ENCODE data around the gene PTPRT.

PTPRT gene

DNA sequence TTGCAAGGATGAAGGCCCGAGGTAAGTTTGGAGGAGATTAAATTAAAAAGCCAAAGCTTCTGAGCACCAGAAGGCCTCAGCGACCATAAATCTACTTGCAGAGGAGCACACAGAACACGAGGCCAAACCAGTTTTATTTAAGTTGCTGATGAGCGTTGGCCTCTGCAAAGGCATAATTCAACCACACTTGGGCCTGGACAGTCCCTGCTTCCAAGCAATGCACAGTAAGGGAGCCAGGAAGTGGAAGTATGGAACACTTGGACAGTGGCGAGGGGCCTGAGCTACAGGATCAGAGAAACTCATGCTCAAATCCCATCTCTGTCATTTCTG is 92.8 kb downstream of the PTPRT start:
- DNase-seq = no peak

DNA sequence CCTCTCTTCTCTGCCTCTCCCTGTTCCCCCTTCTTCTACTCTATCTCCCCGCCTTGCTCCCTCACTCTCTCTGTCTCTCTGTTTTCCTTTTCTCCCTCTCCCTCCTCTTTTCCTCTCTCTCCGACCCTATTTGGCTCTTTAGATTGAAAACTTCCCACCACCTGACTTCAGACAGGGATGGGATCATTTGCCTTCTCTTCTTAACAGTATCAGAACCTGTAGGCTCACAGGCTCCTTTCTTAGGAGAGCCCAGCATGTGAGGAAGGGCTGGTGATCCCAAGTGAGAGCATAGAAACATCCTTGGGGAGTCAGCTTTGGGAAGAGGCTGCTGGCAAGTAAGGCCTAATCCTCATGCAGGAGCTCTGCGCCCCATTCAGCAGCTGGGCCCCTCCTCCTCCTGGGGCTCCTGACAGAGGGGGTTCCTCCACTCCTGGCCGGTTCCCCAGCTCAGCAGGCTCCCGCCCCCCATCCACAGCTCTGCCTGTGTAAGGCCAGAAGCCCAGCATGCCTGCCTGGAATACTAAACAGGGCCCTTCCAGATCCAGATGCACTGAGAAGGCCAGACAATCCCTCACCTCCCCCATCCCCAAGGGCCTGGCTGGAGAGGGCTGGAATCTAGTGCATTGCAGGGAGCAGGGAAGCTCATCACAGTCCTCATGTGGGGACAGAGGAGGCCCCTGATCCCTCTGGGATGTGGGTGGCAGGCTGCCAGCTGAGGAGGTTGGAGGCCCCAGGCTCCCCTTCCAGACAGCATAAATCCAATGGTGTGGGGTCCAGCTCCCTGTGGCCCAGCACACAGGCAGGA is 93.4 kb downstream of the PTPRT start:
- DNase-seq = no peak

DNA sequence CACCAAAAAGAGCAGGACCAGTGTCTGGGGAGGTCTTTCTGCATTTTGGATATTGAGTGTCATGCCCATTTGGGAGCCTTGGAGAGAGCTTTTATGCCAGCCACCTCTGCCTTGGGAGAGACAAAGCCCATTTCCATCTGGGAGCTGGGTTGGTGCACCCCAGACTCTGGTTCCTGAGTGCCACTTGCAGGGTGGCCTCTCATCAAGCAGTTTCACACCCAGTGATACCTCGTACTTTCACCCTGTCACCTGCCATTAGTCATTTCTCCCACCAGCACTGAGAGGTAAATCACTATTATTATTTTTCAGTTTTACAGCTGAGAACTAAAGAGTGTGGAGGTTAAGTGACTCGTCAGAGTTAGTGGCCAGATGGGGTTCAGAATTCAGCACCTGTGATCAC is 94.7 kb downstream of the PTPRT start:
- no peak for DNase-seq

DNA sequence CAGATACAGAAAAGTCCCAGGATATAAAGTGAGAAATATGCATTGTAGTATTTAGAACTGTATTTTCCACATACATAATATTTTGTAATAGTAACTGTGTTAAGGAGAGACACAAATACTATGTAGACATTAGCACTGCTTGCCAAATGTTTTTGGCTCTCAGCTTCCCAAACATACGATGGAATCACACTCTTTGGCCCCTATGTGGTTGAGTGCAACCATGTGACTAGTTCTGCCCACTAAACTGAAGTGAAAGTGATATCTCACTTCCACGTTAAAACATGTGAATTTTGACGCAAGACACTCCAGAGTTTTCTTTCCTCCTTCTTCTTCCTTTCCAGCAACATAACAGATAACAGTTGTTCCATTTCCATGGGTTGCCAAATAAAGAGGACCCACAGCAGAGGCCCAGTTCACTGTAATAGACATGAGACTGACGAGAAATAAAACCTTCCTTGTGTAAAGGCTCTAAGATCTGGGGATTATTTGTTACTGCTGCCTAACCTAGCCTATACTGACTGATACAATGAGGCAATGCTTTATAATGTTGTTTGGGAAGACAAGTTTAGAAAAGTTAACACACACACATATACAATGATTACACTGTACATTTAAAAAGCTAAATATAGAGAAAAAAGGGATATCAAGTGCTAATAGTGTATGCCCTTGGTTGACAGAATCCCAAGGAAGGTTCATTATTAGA is 97.2 kb downstream of the PTPRT start:
- no peak for DNase-seq

DNA sequence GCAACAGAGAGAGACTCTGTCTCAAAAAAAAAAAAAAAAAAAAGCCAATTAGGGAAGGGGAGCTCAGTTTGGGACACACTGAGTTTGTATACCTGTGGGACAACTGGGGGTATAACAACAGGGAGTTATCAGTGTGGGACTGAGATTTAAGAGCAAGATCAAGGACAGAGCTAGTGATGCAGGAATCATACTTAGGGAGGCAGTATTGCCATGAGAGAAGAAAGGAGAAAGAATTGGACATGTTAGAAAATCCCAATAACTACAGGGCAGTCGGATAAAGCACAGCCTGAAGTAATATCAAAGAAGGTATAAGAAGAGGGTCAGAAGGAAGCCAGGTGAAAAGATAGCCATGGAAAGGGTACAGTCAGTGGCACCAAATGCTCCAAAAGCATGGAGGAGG is 121.2 kb downstream of the PTPRT start:
- no peak for DNase-seq

DNA sequence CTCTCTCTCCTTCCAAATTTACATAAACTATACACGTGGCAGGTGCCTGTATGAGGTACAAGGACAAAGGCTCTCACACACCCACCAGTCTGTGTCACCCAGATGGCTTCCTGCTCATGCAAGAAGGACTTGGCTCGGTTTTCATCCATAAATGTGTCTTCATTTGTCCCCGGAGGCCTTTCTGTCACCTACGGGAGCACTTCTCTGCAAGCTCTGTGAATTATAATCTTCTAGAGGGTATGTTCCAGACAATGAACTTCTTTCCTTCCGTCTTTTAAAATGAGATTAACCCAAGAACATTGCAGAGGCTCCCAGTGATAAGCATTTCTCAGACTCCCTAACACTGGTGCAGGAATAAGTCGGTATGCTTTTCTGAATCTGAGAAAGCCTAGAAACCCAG is 123.6 kb downstream of the PTPRT start:
- DNase-seq = no peak

DNA sequence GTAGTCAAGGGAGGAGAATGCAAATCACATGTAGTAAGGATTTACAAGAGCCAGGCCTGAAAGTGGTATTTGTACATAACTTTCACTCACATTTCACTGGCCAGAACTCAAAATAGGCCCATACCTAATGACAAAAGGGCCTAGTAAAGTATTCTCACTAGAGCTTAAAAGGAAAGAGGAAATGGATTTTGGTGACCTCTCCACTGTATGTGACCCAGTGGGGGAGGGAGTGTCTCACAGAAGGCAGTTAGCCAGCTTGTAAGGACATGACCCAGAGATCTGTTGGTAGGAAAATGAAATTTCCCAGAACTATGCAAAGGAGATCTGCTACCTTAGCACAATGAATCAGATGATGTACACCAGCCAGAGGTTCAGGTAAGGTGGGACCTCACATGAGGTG is 124.4 kb downstream of the PTPRT start:
- DNase-seq = no peak

DNA sequence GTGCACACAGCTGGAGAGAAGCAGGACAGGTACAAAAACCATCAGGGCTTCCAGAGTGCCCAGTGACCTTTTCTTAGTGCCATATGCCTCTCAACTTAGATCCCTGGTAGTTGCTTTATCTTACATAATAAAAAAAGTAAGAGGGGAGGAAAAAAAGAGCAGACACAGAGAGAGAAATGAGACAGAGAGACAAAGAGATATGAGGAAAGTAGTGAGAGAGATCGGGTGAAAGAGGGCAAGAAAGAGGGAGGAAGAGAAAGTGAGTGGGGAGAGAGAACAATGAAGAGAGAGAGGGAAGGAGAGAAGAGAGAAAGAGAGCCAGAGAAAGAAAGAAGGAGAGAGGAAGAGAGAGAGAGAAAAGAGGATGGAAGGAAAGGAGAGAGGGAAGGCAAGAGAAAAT is 131.6 kb downstream of the PTPRT start:
- DNase-seq = no peak

DNA sequence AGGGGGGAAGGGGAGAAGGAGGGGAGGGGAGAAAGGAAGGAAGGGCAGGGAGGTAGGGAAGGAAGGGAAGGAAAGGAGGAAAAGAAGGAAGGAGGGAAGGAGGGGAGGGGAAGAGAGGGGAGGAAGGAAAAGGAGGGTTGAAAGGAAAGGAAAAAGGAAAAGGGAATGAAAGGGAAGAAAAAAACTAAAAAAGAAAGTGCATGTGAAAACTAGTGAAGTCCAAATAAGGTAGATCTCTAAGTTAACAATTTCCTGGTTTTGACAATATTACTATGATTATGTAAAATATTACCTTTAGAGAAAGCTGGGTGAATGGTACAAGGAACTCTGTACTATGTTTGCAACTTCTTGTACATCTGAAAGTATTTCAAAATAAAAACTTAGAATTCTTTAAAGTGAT is 132.4 kb downstream of the PTPRT start:
- DNase-seq = no peak

DNA sequence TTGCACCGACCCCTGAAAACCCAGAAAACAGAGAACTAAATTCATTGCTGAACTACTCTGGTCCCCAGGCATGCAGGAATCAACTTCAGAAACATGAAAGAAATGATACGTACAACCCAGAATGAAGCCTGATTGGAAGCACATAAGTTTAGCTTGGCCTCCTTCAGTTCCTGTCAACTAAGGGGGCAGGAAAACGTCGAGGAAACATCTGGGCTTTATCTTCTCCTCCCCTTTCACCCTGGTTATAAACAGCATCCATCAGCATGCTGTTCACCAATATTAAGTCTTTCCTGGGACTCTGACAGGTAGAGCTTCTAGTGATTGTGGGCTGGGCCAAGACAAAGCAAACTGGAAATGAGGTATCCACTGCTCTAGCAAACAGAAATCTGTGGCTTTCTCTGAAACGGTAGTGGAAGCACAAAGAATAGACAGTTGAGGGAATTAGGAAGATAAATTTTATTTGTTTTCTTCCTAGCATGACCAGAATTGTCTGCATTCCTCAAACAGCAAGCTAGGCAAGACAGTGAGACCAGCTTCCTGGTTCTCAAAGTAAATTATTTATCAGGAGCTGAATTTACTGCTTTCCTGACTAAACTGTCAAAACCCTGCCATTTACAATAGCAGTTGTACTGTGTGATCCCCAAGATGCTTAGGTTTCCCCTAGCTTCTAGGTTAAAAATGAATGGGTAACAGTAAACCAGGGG is 134.4 kb downstream of the PTPRT start:
- DNase-seq = no peak

DNA sequence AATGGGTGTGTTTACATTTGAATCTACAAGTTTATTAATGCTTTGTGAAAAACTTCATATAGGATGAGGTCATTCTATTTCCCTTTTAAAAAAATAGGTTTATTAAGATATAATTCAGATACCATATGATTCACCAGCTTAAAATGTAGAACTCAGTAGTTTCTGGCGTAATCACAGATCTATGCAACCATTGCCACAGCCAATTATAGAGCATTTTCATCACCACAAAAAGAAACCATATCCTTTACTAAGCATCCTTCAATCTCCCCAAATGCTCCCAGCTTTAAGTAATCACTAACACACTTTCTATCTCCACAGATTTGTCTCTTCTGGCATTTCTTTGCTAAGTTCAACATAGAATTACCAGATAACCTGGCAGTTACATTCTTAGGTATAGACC is 137.2 kb downstream of the PTPRT start:
- DNase-seq = no peak

DNA sequence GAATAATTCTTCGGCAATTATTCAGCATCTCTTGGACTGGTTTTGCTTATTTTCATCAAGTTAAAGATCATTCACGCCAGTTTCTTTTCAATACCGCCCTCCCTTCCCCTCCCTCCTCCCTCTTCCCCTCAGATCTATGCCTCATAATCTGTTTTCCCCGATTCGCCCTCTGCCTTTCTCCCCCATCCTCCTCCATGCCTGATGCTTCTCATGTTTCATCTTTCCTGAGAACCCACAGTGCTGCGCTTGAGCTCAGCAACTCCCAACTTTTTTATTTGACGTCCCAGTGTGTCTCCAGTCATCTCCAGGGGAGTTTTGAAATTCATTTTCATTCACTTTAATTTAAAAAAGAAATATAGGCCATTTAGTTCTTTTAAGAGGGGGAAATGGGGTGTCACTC is 142.7 kb downstream of the PTPRT start:
- DNase-seq = no peak

DNA sequence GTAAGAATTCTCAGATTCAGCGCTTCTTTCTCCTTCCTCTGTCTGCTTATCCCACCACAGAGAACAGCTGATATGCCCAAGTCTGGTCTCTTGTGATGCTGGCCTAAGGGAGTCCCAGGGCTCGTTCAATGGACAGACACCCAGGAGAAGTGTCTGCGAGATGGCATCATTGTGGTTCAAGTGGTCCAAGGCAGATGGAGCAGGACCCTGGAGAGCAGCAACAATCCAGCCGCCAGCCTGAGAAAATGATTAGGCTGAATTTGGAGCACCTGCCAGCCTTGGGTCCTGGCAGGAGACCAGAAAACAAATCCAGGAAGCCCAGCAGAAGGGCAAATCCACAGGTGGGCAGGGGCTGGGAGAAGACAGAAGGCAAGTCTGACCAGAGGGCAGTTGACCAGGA is 145.8 kb downstream of the PTPRT start:
- no peak for DNase-seq

DNA sequence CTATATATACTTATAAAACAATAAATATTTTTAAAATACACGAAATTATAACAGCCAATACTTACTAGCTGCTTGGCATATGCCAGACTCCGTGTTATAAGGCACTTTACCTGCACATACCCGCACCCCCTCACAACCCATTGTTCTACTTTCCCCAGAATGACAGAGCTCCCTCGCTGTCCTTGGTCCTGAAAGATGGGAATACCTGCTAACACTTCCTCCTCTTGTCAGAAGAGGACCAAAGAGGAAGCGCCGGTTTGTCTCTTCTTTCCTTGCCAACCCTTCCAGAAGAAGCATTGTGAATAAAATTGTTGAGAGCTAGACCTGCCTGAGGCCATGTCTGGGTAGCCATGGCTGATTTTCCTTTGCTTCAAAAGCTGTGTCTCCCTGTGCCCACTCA is 149.3 kb downstream of the PTPRT start:
- peak; percentile 56 for DNase-seq

DNA sequence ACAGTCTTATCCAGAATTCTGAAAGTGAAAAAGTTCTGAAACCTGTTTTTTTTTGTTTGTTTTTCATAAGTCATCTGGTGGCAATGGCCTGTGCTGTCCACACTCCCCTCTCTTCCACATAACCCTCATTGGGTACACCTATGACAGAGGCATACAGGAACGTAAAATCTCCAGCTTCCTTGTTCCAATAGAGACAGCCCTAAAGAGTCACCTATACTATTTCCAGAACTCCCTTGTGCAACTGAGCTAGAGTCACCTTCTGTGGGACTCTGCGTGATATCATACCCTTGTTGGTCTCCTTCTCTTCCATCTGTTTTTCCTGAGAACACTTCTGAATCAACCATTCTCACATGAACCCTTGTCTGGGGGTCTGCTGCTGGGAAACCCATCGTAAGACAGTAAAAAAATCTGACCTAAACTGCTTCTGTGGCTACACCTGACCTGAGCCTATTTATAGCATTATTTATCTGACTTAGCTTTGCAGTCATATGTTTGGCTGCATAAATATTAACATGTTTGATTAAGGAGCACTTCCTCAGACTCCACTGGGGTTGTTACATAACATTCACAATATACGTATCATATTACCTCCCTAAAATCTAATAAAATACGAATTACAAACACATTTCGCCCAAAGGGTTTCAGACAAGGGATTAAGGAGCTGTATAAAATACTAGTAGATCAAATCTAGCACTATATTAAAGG is 151.9 kb downstream of the PTPRT start:
- DNase-seq = no peak

DNA sequence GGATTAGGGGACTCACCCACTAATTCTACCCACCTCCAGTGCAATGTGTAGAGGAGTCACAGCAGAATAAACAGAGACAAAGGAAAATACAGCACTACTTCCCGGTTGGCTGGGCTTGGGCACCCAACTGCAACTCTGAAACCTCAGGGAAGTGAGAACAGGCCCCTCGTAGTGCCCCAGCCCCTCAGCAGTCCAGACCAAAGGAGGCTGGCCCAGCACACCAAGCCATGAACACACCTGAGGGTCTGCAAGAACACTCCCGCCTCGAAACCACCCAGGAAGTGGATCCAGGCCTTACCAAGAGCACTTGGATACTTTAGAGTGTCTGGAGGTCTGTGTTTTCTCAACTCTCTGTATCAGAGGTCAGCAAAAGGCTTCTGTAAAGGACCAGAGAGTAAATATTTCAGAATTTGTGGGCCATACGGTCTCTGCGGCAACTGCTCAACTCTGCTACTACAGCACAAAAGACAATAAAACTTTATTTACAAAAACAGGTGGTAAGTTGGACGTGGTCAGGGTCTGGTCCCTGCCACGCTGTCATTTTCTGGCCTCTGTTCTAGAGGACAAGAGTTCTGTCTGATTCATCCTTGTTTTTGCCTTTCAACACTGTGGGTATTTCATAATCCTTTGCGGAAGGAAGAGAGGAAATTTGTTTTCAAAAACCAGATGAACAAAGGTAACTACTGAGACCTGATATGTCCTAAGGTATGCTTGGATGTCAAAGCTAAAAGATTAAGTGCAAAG is 154.6 kb downstream of the PTPRT start:
- DNase-seq = no peak

DNA sequence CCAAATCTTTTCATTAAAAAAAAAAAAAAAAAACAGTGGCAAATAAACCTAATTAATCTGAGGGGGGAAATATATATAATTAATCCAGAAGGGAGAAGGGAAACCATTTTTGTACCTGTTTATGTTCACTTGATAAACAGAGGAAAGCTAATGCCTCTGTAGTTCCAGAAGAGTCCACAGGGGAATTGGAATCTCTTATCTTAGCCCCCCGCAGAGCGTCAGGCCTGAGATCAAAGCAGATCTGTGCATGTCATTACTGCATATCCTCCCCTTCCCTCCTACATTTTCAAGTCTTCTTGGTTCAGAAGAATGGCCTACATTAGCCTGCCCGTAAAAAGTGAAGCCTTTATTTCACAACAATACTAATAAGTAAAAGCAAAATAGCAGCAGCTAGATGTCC is 157.2 kb downstream of the PTPRT start:
- DNase-seq = no peak

DNA sequence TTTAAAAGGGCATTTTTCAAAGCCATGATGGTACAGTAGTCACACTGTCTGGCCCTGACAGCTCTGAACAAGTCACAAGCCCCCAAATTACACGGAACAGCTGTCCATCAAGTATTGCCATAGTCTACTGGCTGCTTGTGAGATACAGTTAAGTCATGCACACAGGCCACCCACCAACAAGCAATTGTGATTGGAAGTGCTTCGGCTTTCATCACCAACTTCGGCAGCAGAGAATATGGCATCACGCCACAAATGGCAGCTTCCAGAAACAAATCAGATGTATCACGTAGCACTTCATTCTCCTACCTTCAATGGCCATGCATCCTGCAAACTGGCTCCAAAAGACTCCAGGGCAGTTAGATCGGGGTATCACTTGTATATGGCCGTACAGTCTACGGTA is 160.5 kb downstream of the PTPRT start:
- no peak for DNase-seq

DNA sequence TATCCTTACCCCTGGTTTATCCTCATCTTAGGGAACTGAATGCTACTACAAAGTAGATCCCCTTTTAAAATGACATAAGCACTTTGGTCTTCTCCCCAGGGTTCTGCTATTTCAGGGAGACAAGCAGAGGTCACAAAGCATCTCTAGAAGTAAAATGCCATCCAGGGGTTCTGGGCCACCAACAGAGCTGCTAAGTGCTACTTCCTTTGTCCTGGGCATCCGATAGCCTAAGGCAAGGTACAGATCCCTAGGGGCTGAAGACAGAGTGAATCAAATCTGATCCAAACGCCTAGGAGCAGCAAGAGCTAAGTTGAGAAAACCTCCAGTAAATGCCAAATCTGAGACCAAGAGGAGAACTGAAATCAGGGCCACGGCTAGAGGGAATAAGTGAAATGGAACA is 161.2 kb downstream of the PTPRT start:
- DNase-seq = no peak

DNA sequence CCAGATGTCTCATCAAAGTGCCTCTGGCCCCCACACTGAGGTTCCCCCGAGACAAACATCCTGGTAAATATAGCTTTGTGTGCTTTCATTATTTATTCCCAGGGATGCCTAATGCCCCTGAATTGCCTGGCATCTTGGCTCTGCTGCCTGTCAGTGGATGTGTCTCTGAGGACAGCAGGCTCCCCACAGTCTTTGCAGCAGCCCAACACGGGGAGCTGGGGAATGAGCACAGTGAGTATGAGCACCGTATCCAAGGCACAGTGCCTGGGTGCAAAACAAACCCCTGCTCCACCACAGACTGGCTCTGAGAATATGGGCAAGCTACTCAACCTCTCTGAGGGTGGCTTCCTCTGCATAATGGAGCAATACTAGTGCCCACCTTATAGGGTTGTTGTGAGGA is 165.9 kb downstream of the PTPRT start:
- no peak for DNase-seq

DNA sequence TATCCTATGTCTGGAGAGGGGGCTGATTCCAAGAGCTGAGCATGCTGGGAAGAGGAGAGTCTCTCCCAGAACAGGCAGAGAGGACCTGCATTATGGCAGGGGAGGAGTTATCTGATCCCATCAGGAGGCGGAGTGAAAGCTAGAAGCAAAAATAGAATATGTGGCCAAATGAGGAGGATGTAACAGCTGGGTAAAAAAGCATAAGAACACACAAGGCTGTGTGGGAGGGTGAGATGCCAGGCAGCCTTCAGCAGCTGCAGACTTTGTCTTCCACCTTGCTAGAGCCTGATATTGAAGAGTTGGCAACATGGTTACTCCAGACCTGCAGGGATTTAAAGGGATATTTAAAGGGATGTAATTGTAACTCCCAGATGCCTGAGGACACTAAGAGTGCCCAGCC is 167.1 kb downstream of the PTPRT start:
- no peak for DNase-seq

DNA sequence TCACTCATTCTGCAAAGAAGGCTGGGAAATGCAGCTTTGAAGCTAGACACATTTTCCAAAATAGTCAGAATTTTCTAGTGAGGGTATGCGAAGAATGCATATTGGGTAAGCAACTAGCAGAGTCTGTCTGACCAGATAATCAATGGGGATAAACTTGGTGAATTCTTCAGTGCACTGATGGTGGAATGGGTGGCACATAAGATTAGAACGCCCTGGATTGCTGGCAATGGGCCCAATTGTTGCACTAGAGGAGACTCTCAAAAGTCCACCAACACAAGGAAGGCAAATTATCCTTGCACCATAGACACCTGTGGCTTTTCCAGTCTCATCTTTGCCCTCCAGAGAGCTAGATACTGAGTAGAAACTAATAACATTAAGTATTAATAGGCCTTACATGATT is 167.6 kb downstream of the PTPRT start:
- DNase-seq = no peak

All from hematopoietic multipotent progenitor cell treated with erythropoietin and hydrocortisone succinate and interleukin-3 and kit ligand, for 6 days (in vitro differentiated cells).